WTC11 (cell line): ENCODE data around the gene GMPR2. TPM values are rescaled to one million over a fixed set of nuclear protein-coding genes. Genes with fewer than 3 reads are reported as not detected.

Experiments
- ATAC-seq: fragments of 200-7000 bp; cut with Tn5 transposase; 2 replicates; pipeline ENCODE4 v1.10.0; 2021; ENCODE audit warnings: mild to moderate bottlenecking, moderate library complexity
- CTCF ChIA-PET: fragments of 300-600 bp; sonication (Branson Sonifier 250); formaldehyde crosslinking; loops from one replicate; lab custom pipeline; 2021; ENCODE audit warnings: antibody characterized with exemption; lab: Charles Lee
- POLR2A ChIA-PET: fragments of 350-600 bp; sonication (Branson Sonifier 250); formaldehyde crosslinking; loops from one replicate; lab custom pipeline; 2021; ENCODE audit warnings: antibody characterized with exemption; lab: Charles Lee
- DNase-seq: peaks from one replicate; pipeline ENCODE4 v3.0.0; 2021; ENCODE audit warnings: low spot score
- H3K27ac Mint-ChIP-seq: 2 replicates; pipeline ENCODE4 v1.8.0; 2021; ENCODE audit warnings: mixed read lengths
- H3K27me3 Mint-ChIP-seq: 2 replicates; pipeline ENCODE4 v1.8.0; 2021; ENCODE audit warnings: low read depth, mild to moderate bottlenecking, moderate library complexity, mixed read lengths
- H3K36me3 Mint-ChIP-seq: 2 replicates; pipeline ENCODE4 v1.8.0; 2021; ENCODE audit warnings: mixed read lengths
- H3K4me1 Mint-ChIP-seq: 2 replicates; pipeline ENCODE4 v1.8.0; 2022; ENCODE audit warnings: mixed read lengths
- H3K4me3 Mint-ChIP-seq: 2 replicates; pipeline ENCODE4 v1.8.0; 2021; ENCODE audit warnings: mild to moderate bottlenecking, moderate library complexity, mixed read lengths
- H3K9me3 Mint-ChIP-seq: 2 replicates; pipeline ENCODE4 v1.8.0; 2021; ENCODE audit warnings: mixed read lengths
- CREM ChIP-seq: sonication (generic); formaldehyde crosslinking; IDR thresholded peaks from 2 replicates; pipeline ENCODE4 v1.8.1; 2022; ENCODE audit warnings: mild to moderate bottlenecking, missing genetic modification reagents, moderate library complexity
- ELF4 ChIP-seq: sonication (generic); formaldehyde crosslinking; IDR thresholded peaks from 2 replicates; pipeline ENCODE4 v1.8.1; 2022; ENCODE audit warnings: low read depth, mild to moderate bottlenecking, moderate library complexity, missing genetic modification reagents
- ESRRA ChIP-seq: sonication (generic); formaldehyde crosslinking; IDR thresholded peaks from 2 replicates; pipeline ENCODE4 v1.8.1; 2022; ENCODE audit warnings: mild to moderate bottlenecking, missing genetic modification reagents, borderline replicate concordance
- JAZF1 ChIP-seq: fragments of 250-450 bp; sonication (Bioruptor Pico); IDR thresholded peaks from 2 replicates; pipeline ENCODE4 v1.9.0; 2021; ENCODE audit warnings: moderate library complexity, mild to moderate bottlenecking, inconsistent platforms
- NFE2L1 ChIP-seq: sonication (generic); formaldehyde crosslinking; IDR thresholded peaks from 2 replicates; pipeline ENCODE4 v1.8.1; 2023; ENCODE audit warnings: missing genetic modification reagents
- SMAD4 ChIP-seq: sonication (generic); formaldehyde crosslinking; IDR thresholded peaks from 2 replicates; pipeline ENCODE4 v1.8.0; 2022; ENCODE audit warnings: mild to moderate bottlenecking, missing genetic modification reagents
- ZNF263 ChIP-seq: sonication (generic); formaldehyde crosslinking; IDR thresholded peaks from 2 replicates; pipeline ENCODE4 v1.8.1; 2022; ENCODE audit warnings: low read depth, mild to moderate bottlenecking, moderate library complexity, missing genetic modification reagents
- ZNF317 ChIP-seq: sonication (generic); formaldehyde crosslinking; IDR thresholded peaks from 2 replicates; pipeline ENCODE4 v1.8.1; 2023; ENCODE audit warnings: low read depth, mild to moderate bottlenecking, moderate library complexity, missing genetic modification reagents, borderline replicate concordance
- ZNF396 ChIP-seq: fragments of 250-450 bp; sonication (Bioruptor Pico); IDR thresholded peaks from 2 replicates; pipeline ENCODE4 v1.8.0; 2021; ENCODE audit warnings: mild to moderate bottlenecking, moderate library complexity, borderline replicate concordance
- total RNA-seq: library from RNA; stranded (reverse); gene quantifications from 3 replicates; pipeline ENCODE4 v1.2.3, GENCODE V29; 2021
- TF ChIP-seq, protein P1 (sequence below): fragments of 250-450 bp; sonication (Bioruptor Pico); IDR thresholded peaks from 2 replicates; pipeline ENCODE4 v1.9.0; 2021; ENCODE audit warnings: mild to moderate bottlenecking, borderline replicate concordance
- TF ChIP-seq, protein P2 (sequence below): sonication (generic); formaldehyde crosslinking; IDR thresholded peaks from 2 replicates; pipeline ENCODE4 v1.8.1; 2023; ENCODE audit warnings: mild to moderate bottlenecking, missing genetic modification reagents, moderate library complexity
- TF ChIP-seq, protein P3 (sequence below): sonication (generic); formaldehyde crosslinking; IDR thresholded peaks from 2 replicates; pipeline ENCODE4 v1.8.1; 2022; ENCODE audit warnings: low read depth, missing genetic modification reagents, borderline replicate concordance
- TF ChIP-seq, protein P4 (sequence below): sonication (generic); formaldehyde crosslinking; IDR thresholded peaks from 2 replicates; pipeline ENCODE4 v1.8.0; 2023; ENCODE audit warnings: missing genetic modification reagents, mild to moderate bottlenecking, borderline replicate concordance

GMPR2 gene
- total RNA-seq, 1 experiment from 2014 or later = 82.3 TPM

DNA sequence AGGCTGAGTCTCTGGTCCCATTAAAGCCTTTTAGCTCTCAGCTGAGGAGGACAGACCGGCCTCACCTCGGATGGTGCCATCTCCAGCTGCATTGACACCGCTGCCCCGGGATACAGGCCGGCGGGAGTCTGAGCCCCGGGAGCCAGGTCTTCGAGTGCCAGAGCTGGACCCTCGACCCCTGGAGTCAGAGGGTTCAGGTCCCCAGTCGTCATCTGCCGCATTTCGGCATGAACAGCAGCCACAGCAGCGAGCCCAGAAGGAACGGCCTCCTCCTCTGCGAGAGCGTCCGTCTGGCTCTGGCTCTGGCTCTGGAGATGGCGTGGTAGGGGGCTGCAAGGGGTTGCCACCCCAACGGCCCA, 29.2 kb downstream of the GMPR2 start:
- Mint-ChIP-seq H3K9me3 (no peaks in the 10 kb centered on the region), H3K4me3 (no peak overlapping the region), H3K4me1 (no peaks in the 10 kb centered on the region), H3K27me3 (no peaks in the 10 kb centered on the region), H3K27ac (no peak overlapping the region), H3K36me3 (no peaks in the 10 kb centered on the region)
- DNase-seq (no peak), ATAC-seq (no peak)
- ChIA-PET CTCF (interaction anchor here (1.0 to 2.6 kb wide), 4 partner anchors 9 to 49 kb away, joined by 3 to 17 read pairs (median 6); partner anchors contain the start of genes RABGGTA and TINF2), POLR2A (interaction anchor here (0.9 kb wide), 1 partner anchor 9 kb away, joined by 5 read pairs; the partner anchor contains the start of gene RABGGTA)
- no peak for TF ChIP-seq ZNF396
- no peak for TF ChIP-seq JAZF1 (CRISPR knock-in tag)
- TF ChIP-seq, protein P1, sequence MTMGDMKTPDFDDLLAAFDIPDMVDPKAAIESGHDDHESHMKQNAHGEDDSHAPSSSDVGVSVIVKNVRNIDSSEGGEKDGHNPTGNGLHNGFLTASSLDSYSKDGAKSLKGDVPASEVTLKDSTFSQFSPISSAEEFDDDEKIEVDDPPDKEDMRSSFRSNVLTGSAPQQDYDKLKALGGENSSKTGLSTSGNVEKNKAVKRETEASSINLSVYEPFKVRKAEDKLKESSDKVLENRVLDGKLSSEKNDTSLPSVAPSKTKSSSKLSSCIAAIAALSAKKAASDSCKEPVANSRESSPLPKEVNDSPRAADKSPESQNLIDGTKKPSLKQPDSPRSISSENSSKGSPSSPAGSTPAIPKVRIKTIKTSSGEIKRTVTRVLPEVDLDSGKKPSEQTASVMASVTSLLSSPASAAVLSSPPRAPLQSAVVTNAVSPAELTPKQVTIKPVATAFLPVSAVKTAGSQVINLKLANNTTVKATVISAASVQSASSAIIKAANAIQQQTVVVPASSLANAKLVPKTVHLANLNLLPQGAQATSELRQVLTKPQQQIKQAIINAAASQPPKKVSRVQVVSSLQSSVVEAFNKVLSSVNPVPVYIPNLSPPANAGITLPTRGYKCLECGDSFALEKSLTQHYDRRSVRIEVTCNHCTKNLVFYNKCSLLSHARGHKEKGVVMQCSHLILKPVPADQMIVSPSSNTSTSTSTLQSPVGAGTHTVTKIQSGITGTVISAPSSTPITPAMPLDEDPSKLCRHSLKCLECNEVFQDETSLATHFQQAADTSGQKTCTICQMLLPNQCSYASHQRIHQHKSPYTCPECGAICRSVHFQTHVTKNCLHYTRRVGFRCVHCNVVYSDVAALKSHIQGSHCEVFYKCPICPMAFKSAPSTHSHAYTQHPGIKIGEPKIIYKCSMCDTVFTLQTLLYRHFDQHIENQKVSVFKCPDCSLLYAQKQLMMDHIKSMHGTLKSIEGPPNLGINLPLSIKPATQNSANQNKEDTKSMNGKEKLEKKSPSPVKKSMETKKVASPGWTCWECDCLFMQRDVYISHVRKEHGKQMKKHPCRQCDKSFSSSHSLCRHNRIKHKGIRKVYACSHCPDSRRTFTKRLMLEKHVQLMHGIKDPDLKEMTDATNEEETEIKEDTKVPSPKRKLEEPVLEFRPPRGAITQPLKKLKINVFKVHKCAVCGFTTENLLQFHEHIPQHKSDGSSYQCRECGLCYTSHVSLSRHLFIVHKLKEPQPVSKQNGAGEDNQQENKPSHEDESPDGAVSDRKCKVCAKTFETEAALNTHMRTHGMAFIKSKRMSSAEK (CRISPR knock-in tag) = no peak
- TF ChIP-seq, protein P2, sequence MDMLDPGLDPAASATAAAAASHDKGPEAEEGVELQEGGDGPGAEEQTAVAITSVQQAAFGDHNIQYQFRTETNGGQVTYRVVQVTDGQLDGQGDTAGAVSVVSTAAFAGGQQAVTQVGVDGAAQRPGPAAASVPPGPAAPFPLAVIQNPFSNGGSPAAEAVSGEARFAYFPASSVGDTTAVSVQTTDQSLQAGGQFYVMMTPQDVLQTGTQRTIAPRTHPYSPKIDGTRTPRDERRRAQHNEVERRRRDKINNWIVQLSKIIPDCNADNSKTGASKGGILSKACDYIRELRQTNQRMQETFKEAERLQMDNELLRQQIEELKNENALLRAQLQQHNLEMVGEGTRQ (CRISPR knock-in tag) = no peak
- no peak for TF ChIP-seq SMAD4
- TF ChIP-seq, protein P3, sequence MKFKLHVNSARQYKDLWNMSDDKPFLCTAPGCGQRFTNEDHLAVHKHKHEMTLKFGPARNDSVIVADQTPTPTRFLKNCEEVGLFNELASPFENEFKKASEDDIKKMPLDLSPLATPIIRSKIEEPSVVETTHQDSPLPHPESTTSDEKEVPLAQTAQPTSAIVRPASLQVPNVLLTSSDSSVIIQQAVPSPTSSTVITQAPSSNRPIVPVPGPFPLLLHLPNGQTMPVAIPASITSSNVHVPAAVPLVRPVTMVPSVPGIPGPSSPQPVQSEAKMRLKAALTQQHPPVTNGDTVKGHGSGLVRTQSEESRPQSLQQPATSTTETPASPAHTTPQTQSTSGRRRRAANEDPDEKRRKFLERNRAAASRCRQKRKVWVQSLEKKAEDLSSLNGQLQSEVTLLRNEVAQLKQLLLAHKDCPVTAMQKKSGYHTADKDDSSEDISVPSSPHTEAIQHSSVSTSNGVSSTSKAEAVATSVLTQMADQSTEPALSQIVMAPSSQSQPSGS = no peak
- TF ChIP-seq ZNF317 (CRISPR knock-in tag) = no peak
- no peak for TF ChIP-seq CREM (CRISPR knock-in tag)
- no peak for TF ChIP-seq ESRRA (CRISPR knock-in tag)

DNA sequence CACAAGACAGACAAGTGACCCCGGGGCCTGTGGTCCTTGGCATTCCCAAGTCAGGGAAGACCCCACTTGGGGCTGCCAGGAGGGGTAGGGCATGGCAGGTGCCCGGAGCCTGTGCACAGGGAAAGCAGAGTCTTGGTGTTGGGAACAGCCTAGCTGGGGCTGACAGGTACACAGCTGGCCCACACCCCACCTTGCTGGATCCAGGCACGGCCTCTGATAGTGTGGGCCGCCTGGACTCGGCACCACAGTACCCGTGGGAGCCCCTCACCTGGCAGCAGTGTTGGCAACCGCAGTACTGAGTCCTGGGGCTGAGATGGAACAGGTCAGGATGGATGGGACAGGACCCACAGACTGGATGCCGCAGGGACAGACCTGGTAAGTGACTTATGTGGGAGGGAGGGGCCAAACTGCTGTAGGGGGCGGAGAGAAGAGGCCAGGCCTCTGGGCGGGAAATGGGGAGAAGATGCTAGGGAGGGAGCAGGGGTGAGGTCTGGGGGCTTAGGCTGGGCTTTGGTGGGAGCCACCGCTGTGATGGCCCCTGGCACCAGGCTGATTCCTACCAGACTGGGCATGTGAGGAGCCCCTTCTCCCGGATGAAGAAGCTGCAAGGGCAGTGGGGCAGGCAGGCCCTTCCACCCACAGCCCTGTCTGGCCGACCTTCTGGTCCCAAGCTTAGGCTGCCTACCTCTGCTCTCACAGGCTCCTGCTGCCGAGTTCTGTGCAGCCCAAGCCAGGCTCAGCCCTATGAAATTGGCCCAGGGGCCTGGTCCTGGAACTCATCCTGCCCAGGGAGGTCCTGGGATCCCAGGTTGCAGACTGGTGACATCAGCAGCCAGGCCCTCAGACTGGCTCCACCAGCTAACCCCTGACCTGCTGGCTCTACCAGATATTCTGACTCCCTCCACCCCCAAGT, 30.3 kb downstream of the GMPR2 start, which contains the start of gene TGM1:
Gene TGM1, minus strand, starts transcription at position 357 of the 913 bp plus-strand sequence. CDS start 825 bp downstream, outside the sequence.
- Mint-ChIP-seq H3K9me3 (no peaks in the 10 kb centered on the region), H3K4me1 (no peaks in the 10 kb centered on the region), H3K4me3 (no peak within 1 kb of the TSS), H3K36me3 (peaks cover 4% of the 10 kb centered on the region; the same call in 1 of the 2 replicates), H3K27me3 (no peaks in the 10 kb centered on the region), H3K27ac (no peak within 1 kb of the TSS)
- DNase-seq (no peak), ATAC-seq (peak; percentile 71)
- CTCF ChIA-PET = interaction anchor here (1.0 to 2.6 kb wide), 4 partner anchors 8 to 47 kb away, joined by 4 to 17 read pairs (median 6); partner anchors contain the start of genes CIDEB, RABGGTA and TINF2
- POLR2A ChIA-PET = interaction anchor here (0.9 kb wide), 1 partner anchor 8 kb away, joined by 5 read pairs; the partner anchor contains the start of gene RABGGTA
- TF ChIP-seq ELF4 (CRISPR knock-in tag) (no peak), ZNF263 (CRISPR knock-in tag) (no peak), NFE2L1 (CRISPR knock-in tag) (no peak)
- TF ChIP-seq, protein P4, sequence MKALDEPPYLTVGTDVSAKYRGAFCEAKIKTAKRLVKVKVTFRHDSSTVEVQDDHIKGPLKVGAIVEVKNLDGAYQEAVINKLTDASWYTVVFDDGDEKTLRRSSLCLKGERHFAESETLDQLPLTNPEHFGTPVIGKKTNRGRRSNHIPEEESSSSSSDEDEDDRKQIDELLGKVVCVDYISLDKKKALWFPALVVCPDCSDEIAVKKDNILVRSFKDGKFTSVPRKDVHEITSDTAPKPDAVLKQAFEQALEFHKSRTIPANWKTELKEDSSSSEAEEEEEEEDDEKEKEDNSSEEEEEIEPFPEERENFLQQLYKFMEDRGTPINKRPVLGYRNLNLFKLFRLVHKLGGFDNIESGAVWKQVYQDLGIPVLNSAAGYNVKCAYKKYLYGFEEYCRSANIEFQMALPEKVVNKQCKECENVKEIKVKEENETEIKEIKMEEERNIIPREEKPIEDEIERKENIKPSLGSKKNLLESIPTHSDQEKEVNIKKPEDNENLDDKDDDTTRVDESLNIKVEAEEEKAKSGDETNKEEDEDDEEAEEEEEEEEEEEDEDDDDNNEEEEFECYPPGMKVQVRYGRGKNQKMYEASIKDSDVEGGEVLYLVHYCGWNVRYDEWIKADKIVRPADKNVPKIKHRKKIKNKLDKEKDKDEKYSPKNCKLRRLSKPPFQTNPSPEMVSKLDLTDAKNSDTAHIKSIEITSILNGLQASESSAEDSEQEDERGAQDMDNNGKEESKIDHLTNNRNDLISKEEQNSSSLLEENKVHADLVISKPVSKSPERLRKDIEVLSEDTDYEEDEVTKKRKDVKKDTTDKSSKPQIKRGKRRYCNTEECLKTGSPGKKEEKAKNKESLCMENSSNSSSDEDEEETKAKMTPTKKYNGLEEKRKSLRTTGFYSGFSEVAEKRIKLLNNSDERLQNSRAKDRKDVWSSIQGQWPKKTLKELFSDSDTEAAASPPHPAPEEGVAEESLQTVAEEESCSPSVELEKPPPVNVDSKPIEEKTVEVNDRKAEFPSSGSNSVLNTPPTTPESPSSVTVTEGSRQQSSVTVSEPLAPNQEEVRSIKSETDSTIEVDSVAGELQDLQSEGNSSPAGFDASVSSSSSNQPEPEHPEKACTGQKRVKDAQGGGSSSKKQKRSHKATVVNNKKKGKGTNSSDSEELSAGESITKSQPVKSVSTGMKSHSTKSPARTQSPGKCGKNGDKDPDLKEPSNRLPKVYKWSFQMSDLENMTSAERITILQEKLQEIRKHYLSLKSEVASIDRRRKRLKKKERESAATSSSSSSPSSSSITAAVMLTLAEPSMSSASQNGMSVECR (CRISPR knock-in tag) = no peak
- TF ChIP-seq, protein P1 (CRISPR knock-in tag) = no peak
